ENCODE results near the gene RLF.
A peak's percentile ranks its signal among the peaks of the same experiment; 100 is the strongest.

Gene RLF

DNA sequence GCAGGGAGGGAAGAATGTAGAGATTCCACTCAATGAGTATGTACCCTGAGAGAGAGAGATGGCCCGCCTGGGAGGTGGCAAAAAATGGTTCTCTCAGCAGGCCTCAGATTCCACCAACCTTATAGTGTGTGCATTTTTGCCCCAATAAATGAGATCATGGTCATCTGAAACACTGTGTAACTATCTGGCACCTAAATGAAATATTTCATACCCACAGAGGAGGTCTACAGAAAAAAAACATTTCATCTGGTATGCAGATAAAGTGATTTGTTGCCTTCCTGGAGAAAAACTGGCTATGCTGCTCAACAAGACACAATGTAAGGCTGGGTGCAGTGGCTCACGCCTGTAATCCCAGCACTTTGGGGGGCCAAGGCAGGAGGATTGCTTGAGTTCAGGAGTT is 91.4 kb downstream of the RLF start:
- Histone ChIP-seq H3K4me1 (ENCODE audit: insufficient read depth, low read length, severe bottlenecking) (peaks cover 12% of the 10 kb centered on the region), H4K20me1 (ENCODE audit: insufficient read depth, low read length) (no peaks in the 10 kb centered on the region), H2AFZ (ENCODE audit: low read length) (no peak overlapping the region), H3K9me2 (ENCODE audit: low read depth, low read length) (no peaks in the 10 kb centered on the region), H3K9me3 (ENCODE audit: low read length) (no peaks in the 10 kb centered on the region), H3K27me3 (ENCODE audit: insufficient read depth, low read length) (no peaks in the 10 kb centered on the region), H3K36me3 (ENCODE audit: insufficient read depth, low read length) (no peaks in the 10 kb centered on the region), H3K9ac (ENCODE audit: low read length) (no peak overlapping the region), H3K79me2 (ENCODE audit: insufficient read depth, low read length) (peaks cover 7% of the 10 kb centered on the region; the same call in 1 of the 2 replicates), H3K27ac (ENCODE audit: low read depth, low read length, poor library complexity, severe bottlenecking) (no peak overlapping the region), H3F3A (ENCODE audit: insufficient read depth, low read length) (no peaks in the 10 kb centered on the region), H3K4me3 (ENCODE audit: low read depth, low read length, poor library complexity, severe bottlenecking) (no peak overlapping the region), H3K4me2 (ENCODE audit: low read length) (no peak overlapping the region)
- no peak for TF ChIP-seq EZH2 (IDR thresholded peaks at IDR 0.05; ENCODE audit: borderline replicate concordance, low read length)
- TF ChIP-seq, protein P1, sequence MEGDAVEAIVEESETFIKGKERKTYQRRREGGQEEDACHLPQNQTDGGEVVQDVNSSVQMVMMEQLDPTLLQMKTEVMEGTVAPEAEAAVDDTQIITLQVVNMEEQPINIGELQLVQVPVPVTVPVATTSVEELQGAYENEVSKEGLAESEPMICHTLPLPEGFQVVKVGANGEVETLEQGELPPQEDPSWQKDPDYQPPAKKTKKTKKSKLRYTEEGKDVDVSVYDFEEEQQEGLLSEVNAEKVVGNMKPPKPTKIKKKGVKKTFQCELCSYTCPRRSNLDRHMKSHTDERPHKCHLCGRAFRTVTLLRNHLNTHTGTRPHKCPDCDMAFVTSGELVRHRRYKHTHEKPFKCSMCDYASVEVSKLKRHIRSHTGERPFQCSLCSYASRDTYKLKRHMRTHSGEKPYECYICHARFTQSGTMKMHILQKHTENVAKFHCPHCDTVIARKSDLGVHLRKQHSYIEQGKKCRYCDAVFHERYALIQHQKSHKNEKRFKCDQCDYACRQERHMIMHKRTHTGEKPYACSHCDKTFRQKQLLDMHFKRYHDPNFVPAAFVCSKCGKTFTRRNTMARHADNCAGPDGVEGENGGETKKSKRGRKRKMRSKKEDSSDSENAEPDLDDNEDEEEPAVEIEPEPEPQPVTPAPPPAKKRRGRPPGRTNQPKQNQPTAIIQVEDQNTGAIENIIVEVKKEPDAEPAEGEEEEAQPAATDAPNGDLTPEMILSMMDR (IDR thresholded peaks at IDR 0.05; ENCODE audit: low read length) = no peak

DNA sequence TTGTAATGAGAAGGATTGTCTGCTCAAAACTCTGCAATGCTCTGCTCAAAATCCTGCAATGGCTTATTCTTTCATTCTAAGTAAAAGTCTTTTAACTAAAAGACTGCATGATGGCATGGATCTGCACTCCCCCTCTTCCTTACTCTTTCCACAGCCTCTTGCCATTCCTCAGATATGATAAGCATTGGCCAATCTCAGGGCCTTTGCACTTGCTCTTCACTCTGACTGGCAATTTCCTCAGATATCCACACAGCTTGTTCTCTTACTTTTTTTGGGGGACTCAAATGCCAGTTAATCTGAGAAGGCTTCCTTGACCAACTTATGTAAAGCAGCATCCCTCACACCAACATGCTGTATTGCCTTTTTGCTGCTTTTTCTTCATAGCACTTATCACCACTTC is 94.0 kb downstream of the RLF start:
- H3F3A ChIP-seq (ENCODE audit: insufficient read depth, low read length) = no peaks in the 10 kb centered on the region
- peaks cover 14% of the 10 kb centered on the region; the same call in 1 of the 2 replicates for H3K79me2 ChIP-seq (ENCODE audit: insufficient read depth, low read length)
- H3K9ac ChIP-seq (ENCODE audit: low read length) = no peak overlapping the region
- peaks cover 16% of the 10 kb centered on the region for H3K4me1 ChIP-seq (ENCODE audit: insufficient read depth, low read length, severe bottlenecking)
- no peak overlapping the region for H2AFZ ChIP-seq (ENCODE audit: low read length)
- H3K27ac ChIP-seq (ENCODE audit: low read depth, low read length, poor library complexity, severe bottlenecking) = no peak overlapping the region
- no peaks in the 10 kb centered on the region for H3K9me3 ChIP-seq (ENCODE audit: low read length)
- H3K27me3 ChIP-seq (ENCODE audit: insufficient read depth, low read length) = no peaks in the 10 kb centered on the region
- no peaks in the 10 kb centered on the region for H3K9me2 ChIP-seq (ENCODE audit: low read depth, low read length)
- H4K20me1 ChIP-seq (ENCODE audit: insufficient read depth, low read length) = no peaks in the 10 kb centered on the region
- TF ChIP-seq, protein P1 (IDR thresholded peaks at IDR 0.05; ENCODE audit: low read length) = no peak
- no peak overlapping the region for H3K4me3 ChIP-seq (ENCODE audit: low read depth, low read length, poor library complexity, severe bottlenecking)
- no peak overlapping the region for H3K4me2 ChIP-seq (ENCODE audit: low read length)
- peaks cover 3% of the 10 kb centered on the region; the same call in 1 of the 2 replicates for H3K36me3 ChIP-seq (ENCODE audit: insufficient read depth, low read length)

DNA sequence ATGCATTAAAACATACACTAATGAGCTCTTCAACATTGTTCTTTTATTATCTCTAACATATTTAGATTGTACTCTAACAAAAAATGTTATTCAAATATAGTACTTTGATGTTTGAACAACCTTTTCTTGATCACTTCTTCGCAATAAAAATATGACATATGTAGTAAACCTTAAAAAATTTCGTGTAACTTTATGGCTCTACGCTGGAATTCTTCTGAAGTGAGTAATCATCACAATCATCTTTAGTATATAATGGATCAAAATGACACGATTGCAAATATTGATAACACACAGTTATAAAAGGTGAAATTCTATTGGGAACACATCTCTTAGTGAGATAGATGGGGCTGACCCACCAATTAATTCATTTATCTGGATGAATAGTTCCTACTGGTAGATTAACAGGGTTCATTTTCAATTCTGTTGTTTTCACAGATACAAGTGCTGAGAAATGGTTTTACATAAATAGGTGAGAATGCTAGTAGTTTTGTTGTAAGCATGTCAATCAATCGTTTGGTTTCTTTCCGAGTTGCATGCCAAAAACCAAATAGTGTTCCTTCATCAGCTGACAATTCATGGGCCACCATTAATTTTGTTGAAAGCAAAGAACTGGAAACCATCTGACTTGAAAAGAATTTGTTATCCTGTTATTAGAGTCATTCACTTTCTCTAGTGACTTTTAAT is 95.4 kb downstream of the RLF start:
- Histone ChIP-seq H3K9me2 (ENCODE audit: low read depth, low read length) (no peaks in the 10 kb centered on the region), H3K36me3 (ENCODE audit: insufficient read depth, low read length) (peaks cover 16% of the 10 kb centered on the region; the same call in 1 of the 2 replicates), H3K9ac (ENCODE audit: low read length) (peak overlapping the region; percentile 87), H3K4me2 (ENCODE audit: low read length) (peak overlapping the region; percentile 76), H3K4me3 (ENCODE audit: low read depth, low read length, poor library complexity, severe bottlenecking) (peak overlapping the region; percentile 99), H3K79me2 (ENCODE audit: insufficient read depth, low read length) (peaks cover 14% of the 10 kb centered on the region; the same call in 1 of the 2 replicates), H3F3A (ENCODE audit: insufficient read depth, low read length) (no peaks in the 10 kb centered on the region), H3K27ac (ENCODE audit: low read depth, low read length, poor library complexity, severe bottlenecking) (no peak overlapping the region), H3K27me3 (ENCODE audit: insufficient read depth, low read length) (no peaks in the 10 kb centered on the region), H3K9me3 (ENCODE audit: low read length) (no peaks in the 10 kb centered on the region), H4K20me1 (ENCODE audit: insufficient read depth, low read length) (no peaks in the 10 kb centered on the region), H3K4me1 (ENCODE audit: insufficient read depth, low read length, severe bottlenecking) (peaks cover 16% of the 10 kb centered on the region), H2AFZ (ENCODE audit: low read length) (no peak overlapping the region)
- TF ChIP-seq, protein P1 (IDR thresholded peaks at IDR 0.05; ENCODE audit: low read length) = no peak
- no peak for TF ChIP-seq EZH2 (IDR thresholded peaks at IDR 0.05; ENCODE audit: borderline replicate concordance, low read length)
